ENCODE results near the gene MYO16.

Gene MYO16

DNA sequence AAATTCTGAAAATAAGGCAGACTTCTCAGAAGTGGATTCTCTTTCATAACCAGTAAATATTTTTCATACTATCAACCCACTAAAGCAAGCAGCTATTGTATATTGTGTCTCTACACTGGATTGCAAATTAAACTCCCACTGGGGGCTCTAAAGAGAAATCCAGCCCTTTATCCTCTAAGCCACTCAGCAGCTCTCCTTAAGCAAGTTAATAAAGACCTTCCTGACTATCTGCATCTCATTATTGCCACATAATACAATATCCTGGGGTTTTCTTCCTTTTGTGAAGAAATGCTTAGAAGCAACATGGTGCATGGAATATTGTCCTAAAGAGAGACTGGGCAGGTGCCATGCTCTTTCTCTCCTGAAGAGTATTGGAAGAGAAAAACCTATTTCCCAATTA lies 521.3 kb downstream of the MYO16 start:
- H3K27me3 ChIP-seq (ENCODE audit: control insufficient read depth, insufficient read depth, low read length) = no peaks in the 10 kb centered on the region
- no peaks in the 10 kb centered on the region for H3K36me3 ChIP-seq (ENCODE audit: control insufficient read depth, insufficient read depth, low read length)
- no peak overlapping the region for H3K9ac ChIP-seq (ENCODE audit: low read depth, low read length)
- H3K27ac ChIP-seq (ENCODE audit: low read depth, low read length) = no peak overlapping the region
- H3K4me1 ChIP-seq (ENCODE audit: control insufficient read depth, insufficient read depth, low read length) = peaks cover 16% of the 10 kb centered on the region; the same call in 1 of the 2 replicates
- no peak overlapping the region for H3K4me3 ChIP-seq (ENCODE audit: low read depth, low read length)
- no peaks in the 10 kb centered on the region for H3K9me3 ChIP-seq (ENCODE audit: control insufficient read depth, insufficient read depth, low read length)

DNA sequence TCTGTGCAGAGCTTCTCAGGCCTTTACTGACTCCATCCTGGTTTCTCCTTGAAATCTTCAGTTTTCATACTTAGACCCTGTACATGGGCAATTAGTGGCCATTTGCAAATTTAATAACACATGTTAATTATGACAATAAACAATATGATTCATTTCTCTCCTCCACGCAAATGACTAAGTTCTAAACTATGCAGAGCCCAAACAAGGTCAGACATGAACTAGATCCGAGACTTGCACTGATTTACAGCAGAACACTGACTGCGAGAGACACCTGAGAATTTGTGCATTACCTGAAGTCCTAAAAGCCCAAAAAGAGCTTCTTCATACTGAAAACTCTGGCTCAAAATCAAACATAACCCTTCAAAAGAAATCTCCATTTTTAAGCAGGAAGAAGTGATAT lies 521.8 kb downstream of the MYO16 start:
- Histone ChIP-seq H3K4me1 (ENCODE audit: control insufficient read depth, insufficient read depth, low read length) (peaks cover 21% of the 10 kb centered on the region), H3K4me3 (ENCODE audit: low read depth, low read length) (no peak overlapping the region), H3K27ac (ENCODE audit: low read depth, low read length) (no peak overlapping the region), H3K36me3 (ENCODE audit: control insufficient read depth, insufficient read depth, low read length) (no peaks in the 10 kb centered on the region), H3K27me3 (ENCODE audit: control insufficient read depth, insufficient read depth, low read length) (no peaks in the 10 kb centered on the region), H3K9ac (ENCODE audit: low read depth, low read length) (no peak overlapping the region), H3K9me3 (ENCODE audit: control insufficient read depth, insufficient read depth, low read length) (no peaks in the 10 kb centered on the region)

GRCh38 chr13:109151696-109152095 lies 522.3 kb downstream of the MYO16 start:
- Histone ChIP-seq H3K9ac (ENCODE audit: low read depth, low read length) (no peak overlapping the region), H3K27me3 (ENCODE audit: control insufficient read depth, insufficient read depth, low read length) (no peaks in the 10 kb centered on the region), H3K27ac (ENCODE audit: low read depth, low read length) (no peak overlapping the region), H3K36me3 (ENCODE audit: control insufficient read depth, insufficient read depth, low read length) (no peaks in the 10 kb centered on the region), H3K9me3 (ENCODE audit: control insufficient read depth, insufficient read depth, low read length) (no peaks in the 10 kb centered on the region), H3K4me3 (ENCODE audit: low read depth, low read length) (no peak overlapping the region), H3K4me1 (ENCODE audit: control insufficient read depth, insufficient read depth, low read length) (peaks cover 26% of the 10 kb centered on the region)

- H3K36me3 ChIP-seq (ENCODE audit: control insufficient read depth, insufficient read depth, low read length) = no peaks in the 10 kb centered on the region
- H3K4me3 ChIP-seq (ENCODE audit: low read depth, low read length) = no peak overlapping the region
- peaks cover 31% of the 10 kb centered on the region for H3K4me1 ChIP-seq (ENCODE audit: control insufficient read depth, insufficient read depth, low read length)
- H3K27me3 ChIP-seq (ENCODE audit: control insufficient read depth, insufficient read depth, low read length) = no peaks in the 10 kb centered on the region
- no peak overlapping the region for H3K27ac ChIP-seq (ENCODE audit: low read depth, low read length)
- H3K9ac ChIP-seq (ENCODE audit: low read depth, low read length) = no peak overlapping the region
- no peaks in the 10 kb centered on the region for H3K9me3 ChIP-seq (ENCODE audit: control insufficient read depth, insufficient read depth, low read length)
Measured at GRCh38 chr13:109152311-109152820, 523.0 kb downstream of the MYO16 start.

- Histone ChIP-seq H3K9ac (ENCODE audit: low read depth, low read length) (no peak overlapping the region), H3K4me1 (ENCODE audit: control insufficient read depth, insufficient read depth, low read length) (peaks cover 33% of the 10 kb centered on the region), H3K27ac (ENCODE audit: low read depth, low read length) (no peak overlapping the region), H3K27me3 (ENCODE audit: control insufficient read depth, insufficient read depth, low read length) (no peaks in the 10 kb centered on the region), H3K36me3 (ENCODE audit: control insufficient read depth, insufficient read depth, low read length) (no peaks in the 10 kb centered on the region), H3K4me3 (ENCODE audit: low read depth, low read length) (no peak overlapping the region), H3K9me3 (ENCODE audit: control insufficient read depth, insufficient read depth, low read length) (no peaks in the 10 kb centered on the region)
Measured at GRCh38 chr13:109152941-109153340, 523.5 kb downstream of the MYO16 start.

DNA sequence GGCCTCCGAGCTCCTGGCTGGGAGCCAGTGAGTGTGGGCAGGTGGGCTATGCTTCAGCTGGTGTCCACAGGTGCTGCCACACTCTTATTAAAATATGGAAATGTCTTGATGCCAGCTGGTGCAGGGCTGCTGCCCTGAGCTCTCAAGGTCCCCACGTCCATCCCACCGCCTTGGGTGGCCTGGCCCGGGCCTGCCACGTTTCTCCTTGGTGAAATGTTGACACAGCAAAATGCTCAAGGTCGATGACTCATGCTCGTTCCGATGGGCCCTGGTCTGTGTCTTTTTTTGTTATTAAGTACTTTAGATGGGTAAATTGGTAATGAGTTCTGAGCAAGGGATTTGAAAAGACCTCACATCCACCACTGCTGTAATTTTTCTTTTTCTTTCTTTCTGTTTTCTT lies 524.7 kb downstream of the MYO16 start:
- Histone ChIP-seq H3K4me3 (ENCODE audit: low read depth, low read length) (no peak overlapping the region), H3K27ac (ENCODE audit: low read depth, low read length) (no peak overlapping the region), H3K9ac (ENCODE audit: low read depth, low read length) (no peak overlapping the region)

DNA sequence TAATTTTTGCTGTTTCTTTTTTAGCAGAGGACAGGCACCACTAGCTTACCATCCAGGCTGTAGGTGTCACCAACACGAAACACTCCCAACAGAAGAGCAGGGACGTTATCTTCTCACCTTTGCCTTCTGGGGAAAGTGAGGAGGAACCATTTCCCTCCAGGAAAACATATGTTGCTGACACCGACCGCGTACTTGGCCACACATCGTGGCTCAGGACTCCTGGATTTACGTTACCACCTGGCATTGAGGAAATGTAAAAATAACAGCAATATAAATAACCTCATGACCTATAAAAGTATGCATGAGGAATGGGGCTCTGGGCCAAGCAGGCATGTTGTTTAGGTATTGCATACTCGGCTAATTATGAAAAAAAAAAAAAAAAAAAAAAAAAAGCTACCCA lies 525.1 kb downstream of the MYO16 start:
- Histone ChIP-seq H3K9me3 (ENCODE audit: control insufficient read depth, insufficient read depth, low read length) (no peaks in the 10 kb centered on the region), H3K9ac (ENCODE audit: low read depth, low read length) (no peak overlapping the region), H3K4me3 (ENCODE audit: low read depth, low read length) (no peak overlapping the region)

More for the DNA sequence above, 524.7 kb downstream of the MYO16 start:
- Histone ChIP-seq H3K27me3 (ENCODE audit: control insufficient read depth, insufficient read depth, low read length) (no peaks in the 10 kb centered on the region), H3K9me3 (ENCODE audit: control insufficient read depth, insufficient read depth, low read length) (no peaks in the 10 kb centered on the region), H3K4me1 (ENCODE audit: control insufficient read depth, insufficient read depth, low read length) (peaks cover 33% of the 10 kb centered on the region), H3K36me3 (ENCODE audit: control insufficient read depth, insufficient read depth, low read length) (no peaks in the 10 kb centered on the region)

GRCh38 chr13:109154966-109155761 lies 525.8 kb downstream of the MYO16 start:
- Histone ChIP-seq H3K4me1 (ENCODE audit: control insufficient read depth, insufficient read depth, low read length) (peaks cover 33% of the 10 kb centered on the region), H3K27me3 (ENCODE audit: control insufficient read depth, insufficient read depth, low read length) (no peaks in the 10 kb centered on the region), H3K9me3 (ENCODE audit: control insufficient read depth, insufficient read depth, low read length) (no peaks in the 10 kb centered on the region), H3K4me3 (ENCODE audit: low read depth, low read length) (no peak overlapping the region), H3K27ac (ENCODE audit: low read depth, low read length) (no peak overlapping the region), H3K9ac (ENCODE audit: low read depth, low read length) (no peak overlapping the region), H3K36me3 (ENCODE audit: control insufficient read depth, insufficient read depth, low read length) (no peaks in the 10 kb centered on the region)

More for the DNA sequence above, 525.1 kb downstream of the MYO16 start:
- Histone ChIP-seq H3K27ac (ENCODE audit: low read depth, low read length) (no peak overlapping the region), H3K27me3 (ENCODE audit: control insufficient read depth, insufficient read depth, low read length) (no peaks in the 10 kb centered on the region), H3K4me1 (ENCODE audit: control insufficient read depth, insufficient read depth, low read length) (peaks cover 33% of the 10 kb centered on the region), H3K36me3 (ENCODE audit: control insufficient read depth, insufficient read depth, low read length) (no peaks in the 10 kb centered on the region)

GRCh38 chr13:109156181-109156935 lies 526.9 kb downstream of the MYO16 start:
- Histone ChIP-seq H3K4me1 (ENCODE audit: control insufficient read depth, insufficient read depth, low read length) (peaks cover 38% of the 10 kb centered on the region), H3K27ac (ENCODE audit: low read depth, low read length) (no peak overlapping the region), H3K27me3 (ENCODE audit: control insufficient read depth, insufficient read depth, low read length) (no peaks in the 10 kb centered on the region), H3K4me3 (ENCODE audit: low read depth, low read length) (no peak overlapping the region), H3K9me3 (ENCODE audit: control insufficient read depth, insufficient read depth, low read length) (no peaks in the 10 kb centered on the region), H3K9ac (ENCODE audit: low read depth, low read length) (peak overlapping the region; percentile 42; the same call in 1 of the 2 replicates), H3K36me3 (ENCODE audit: control insufficient read depth, insufficient read depth, low read length) (no peaks in the 10 kb centered on the region)

DNA sequence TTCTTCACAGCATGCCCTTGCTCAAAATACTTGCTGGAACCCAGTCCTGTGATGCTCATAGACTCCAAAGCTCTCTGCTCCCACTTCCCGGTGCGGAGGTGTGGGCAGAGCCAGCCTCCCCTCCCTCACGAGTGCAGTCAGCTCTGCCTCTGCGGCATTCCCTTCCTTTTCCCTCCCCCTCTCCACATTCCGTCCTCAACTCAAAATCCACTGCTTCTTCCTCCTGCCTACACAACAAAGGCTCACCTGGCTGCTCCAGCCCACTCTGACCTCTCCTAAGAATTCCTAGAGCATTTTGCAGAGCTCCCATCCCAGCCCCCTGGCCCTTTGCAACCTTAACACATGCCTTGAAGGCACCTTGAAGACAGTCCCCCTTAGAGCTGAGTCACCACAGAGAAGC lies 527.9 kb downstream of the MYO16 start:
- Histone ChIP-seq H3K36me3 (ENCODE audit: control insufficient read depth, insufficient read depth, low read length) (no peaks in the 10 kb centered on the region), H3K9ac (ENCODE audit: low read depth, low read length) (no peak overlapping the region), H3K27ac (ENCODE audit: low read depth, low read length) (no peak overlapping the region), H3K4me1 (ENCODE audit: control insufficient read depth, insufficient read depth, low read length) (peaks cover 30% of the 10 kb centered on the region), H3K27me3 (ENCODE audit: control insufficient read depth, insufficient read depth, low read length) (no peaks in the 10 kb centered on the region), H3K4me3 (ENCODE audit: low read depth, low read length) (no peak overlapping the region), H3K9me3 (ENCODE audit: control insufficient read depth, insufficient read depth, low read length) (no peaks in the 10 kb centered on the region)

DNA sequence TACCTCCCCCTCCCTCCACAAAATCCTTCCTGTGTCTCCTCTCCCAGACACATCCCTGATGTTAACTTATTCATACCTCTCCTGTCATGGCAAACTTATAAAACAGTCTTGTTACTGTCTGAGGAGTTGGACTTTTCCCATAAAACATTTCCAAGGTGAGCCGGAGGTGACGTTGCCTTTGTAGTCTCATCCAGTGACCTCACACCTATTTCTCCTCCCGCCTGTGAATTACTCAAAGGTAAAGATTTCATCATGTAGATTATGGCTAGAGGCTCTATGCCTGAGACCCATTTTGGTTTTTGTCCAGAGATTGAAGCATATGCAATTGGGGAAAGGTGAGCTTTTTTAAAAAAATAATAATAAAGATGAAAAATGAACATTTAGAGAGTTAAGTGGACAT lies 529.0 kb downstream of the MYO16 start:
- Histone ChIP-seq H3K27me3 (ENCODE audit: control insufficient read depth, insufficient read depth, low read length) (no peaks in the 10 kb centered on the region), H3K9ac (ENCODE audit: low read depth, low read length) (no peak overlapping the region), H3K4me3 (ENCODE audit: low read depth, low read length) (no peak overlapping the region), H3K9me3 (ENCODE audit: control insufficient read depth, insufficient read depth, low read length) (no peaks in the 10 kb centered on the region), H3K36me3 (ENCODE audit: control insufficient read depth, insufficient read depth, low read length) (no peaks in the 10 kb centered on the region), H3K27ac (ENCODE audit: low read depth, low read length) (no peak overlapping the region), H3K4me1 (ENCODE audit: control insufficient read depth, insufficient read depth, low read length) (peaks cover 30% of the 10 kb centered on the region)
